ENCODE measurements around the gene RALGAPA2. TPM values are rescaled to one million over a fixed set of nuclear protein-coding genes. Genes with fewer than 3 reads are reported as not detected.
"Not testable (repeated sequence)": the region's sequence is repeated elsewhere in the genome, so short reads cannot be mapped to it uniquely, and the experiment has no call there.

Gene RALGAPA2
- total RNA-seq, 4 donors from 2014 or later: 35.1 to 109 (median 59.6) TPM

DNA sequence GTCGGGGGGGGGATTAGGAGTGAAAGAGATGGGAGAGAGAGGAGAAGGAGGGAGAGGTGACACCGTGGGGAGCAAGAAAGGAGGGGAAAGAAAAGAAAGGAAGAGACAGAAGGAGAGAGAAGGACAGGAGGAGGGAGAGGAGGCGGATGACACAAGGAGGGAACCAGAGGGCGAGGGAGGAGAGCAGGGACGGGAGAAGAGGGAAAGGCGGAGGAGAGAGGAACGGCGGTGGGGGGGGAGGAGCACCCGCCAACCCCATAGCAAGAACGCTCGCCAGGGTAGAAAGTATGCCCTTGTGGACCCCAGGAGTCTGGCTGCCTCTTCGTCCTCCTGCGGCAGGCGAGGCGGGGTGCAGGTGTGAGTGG is 349.0 kb downstream of the RALGAPA2 start:
- TF ChIP-seq CTCF (IDR thresholded peaks at IDR 0.05): no peak
- ATAC-seq (ENCODE audit: low FRiP score): no peak
- DNase-seq (ENCODE audit: low spot score): no peak

GRCh38 chr20:20362774-20363433 is 349.5 kb downstream of the RALGAPA2 start:
- DNase-seq (ENCODE audit: low spot score) (no peak), ATAC-seq (ENCODE audit: low FRiP score) (no peak)
- no peak for TF ChIP-seq CTCF (IDR thresholded peaks at IDR 0.05)

DNA sequence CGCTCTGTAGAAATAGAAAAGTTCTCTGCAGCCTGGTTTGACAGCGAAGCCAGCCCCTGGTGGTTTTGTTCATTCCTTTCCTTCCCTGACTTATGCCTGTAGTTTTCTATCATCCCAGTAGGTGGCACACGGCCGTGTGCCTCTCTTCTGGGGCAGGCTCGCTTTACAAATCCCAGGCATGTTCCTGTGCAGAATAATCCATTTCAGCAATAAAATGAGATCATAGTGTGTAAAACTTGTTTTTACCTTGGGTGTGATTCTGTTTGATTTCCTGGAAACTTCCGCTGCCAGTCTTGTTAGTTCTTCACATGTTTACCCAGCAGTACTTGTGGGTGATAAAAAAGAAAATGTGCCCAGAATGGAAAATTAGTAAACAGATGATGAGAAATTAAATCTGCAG is 352.0 kb downstream of the RALGAPA2 start:
- peak in 2 of 3 donors; percentile 32 to 33 for TF ChIP-seq CTCF (IDR thresholded peaks at IDR 0.05)
- DNase-seq (ENCODE audit: low spot score): no peak
- peak; percentile 54 for ATAC-seq (ENCODE audit: low FRiP score)

- TF ChIP-seq CTCF (IDR thresholded peaks at IDR 0.05): no peak
- ATAC-seq (ENCODE audit: low FRiP score) (no peak), DNase-seq (ENCODE audit: low spot score) (no peak)
Observed at GRCh38 chr20:20359628-20360027, 352.8 kb downstream of the RALGAPA2 start.

- TF ChIP-seq CTCF (IDR thresholded peaks at IDR 0.05): no peak
- ATAC-seq (ENCODE audit: low FRiP score) (no peak), DNase-seq (ENCODE audit: low spot score) (no peak)
Observed at GRCh38 chr20:20358801-20359200, 353.6 kb downstream of the RALGAPA2 start.

- not testable (repeated sequence) for ATAC-seq (ENCODE audit: low FRiP score); DNase-seq (ENCODE audit: low spot score)
Observed at GRCh38 chr20:20355503-20355902, 356.9 kb downstream of the RALGAPA2 start.

DNA sequence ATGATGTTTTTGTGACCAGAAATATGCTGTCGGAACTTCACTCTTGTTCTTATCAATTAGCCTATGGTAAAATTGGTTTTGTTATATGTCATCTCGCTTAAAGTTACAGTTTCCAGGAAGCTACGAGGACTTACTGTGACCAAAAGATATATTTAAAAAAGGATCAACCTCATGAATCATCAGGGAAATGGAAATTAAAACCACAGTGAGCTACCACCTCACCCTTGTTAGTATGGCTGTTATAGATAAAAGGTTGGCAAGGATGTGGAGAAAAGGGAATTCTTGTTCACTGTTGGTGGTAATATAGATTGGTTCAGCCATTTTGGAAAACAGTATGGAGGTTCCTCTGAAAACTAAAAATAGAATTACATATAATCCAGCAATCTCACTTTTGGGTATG is 358.9 kb downstream of the RALGAPA2 start:
- DNase-seq (ENCODE audit: low spot score): no peak
- TF ChIP-seq CTCF (IDR thresholded peaks at IDR 0.05): no peak
- ATAC-seq (ENCODE audit: low FRiP score): no peak
